ENCODE data around the gene GALNT13. TPM values are rescaled to one million over a fixed set of nuclear protein-coding genes. Genes with fewer than 3 reads are reported as not detected.

The GALNT13 gene
- total RNA-seq, 1 donor from 2014 or later: 2.0 TPM

- no peaks in the 10 kb centered on the region for H3K9me3 Mint-ChIP-seq (ENCODE audit: unreplicated experiment)
- H3K4me1 ChIP-seq (ENCODE audit: insufficient read depth, low read length): no peaks in the 10 kb centered on the region
Observed at GRCh38 chr2:153944800-153945199, 73.1 kb downstream of the GALNT13 start.

GRCh38 chr2:153946036-153946435, 74.3 kb downstream of the GALNT13 start:
- Histone ChIP-seq H3K4me1 (ENCODE audit: insufficient read depth, low read length) (no peaks in the 10 kb centered on the region), H3K9ac (ENCODE audit: low read length) (no peak overlapping the region), H3K4me2 (ENCODE audit: low read length) (no peak overlapping the region), H2AFZ (ENCODE audit: low read depth, low read length) (no peak overlapping the region), H3K79me2 (ENCODE audit: insufficient read depth, low read length) (no peaks in the 10 kb centered on the region), H3K27me3 (ENCODE audit: insufficient read depth, low read length) (no peaks in the 10 kb centered on the region), H3K36me3 (ENCODE audit: insufficient read depth, low read length) (no peaks in the 10 kb centered on the region), H4K20me1 (ENCODE audit: insufficient read depth, low read length) (no peaks in the 10 kb centered on the region), H3K27ac (ENCODE audit: low read depth, low read length) (no peak overlapping the region), H3K9me3 (ENCODE audit: insufficient read depth, low read depth, low read length) (no peaks in the 10 kb centered on the region), H3K4me3 (ENCODE audit: insufficient read depth, low read depth, low read length) (no peak overlapping the region)
- H3K36me3 Mint-ChIP-seq (ENCODE audit: low read depth, unreplicated experiment): no peaks in the 10 kb centered on the region
- H3K9me3 Mint-ChIP-seq (ENCODE audit: unreplicated experiment): no peaks in the 10 kb centered on the region
- DNase-seq (ENCODE audit: low read depth): no peak
- TF ChIP-seq CTCF (IDR thresholded peaks at IDR 0.05; ENCODE audit: insufficient read depth, low read depth, low read length): no peak
- no peak for TF ChIP-seq EZH2 (IDR thresholded peaks at IDR 0.05; ENCODE audit: insufficient read depth, low read length)
- no peak for FAIRE-seq
- H3K4me3 Mint-ChIP-seq (ENCODE audit: unreplicated experiment): no peak overlapping the region
- no peaks in the 10 kb centered on the region for H3K4me1 Mint-ChIP-seq (ENCODE audit: low read depth, unreplicated experiment)
- H3K27me3 Mint-ChIP-seq (ENCODE audit: low read depth, unreplicated experiment): no peaks in the 10 kb centered on the region
- no peak overlapping the region for H3K27ac Mint-ChIP-seq (ENCODE audit: unreplicated experiment)

More at GRCh38 chr2:153944800-153945199, 73.1 kb downstream of the GALNT13 start:
- no peak overlapping the region for H3K9ac ChIP-seq (ENCODE audit: low read length)
- H3K27me3 Mint-ChIP-seq (ENCODE audit: low read depth, unreplicated experiment): no peaks in the 10 kb centered on the region
- H3K9me3 ChIP-seq (ENCODE audit: insufficient read depth, low read depth, low read length): peaks cover 2% of the 10 kb centered on the region
- H3K4me1 Mint-ChIP-seq (ENCODE audit: low read depth, unreplicated experiment): peaks cover 2% of the 10 kb centered on the region
- H3K27me3 ChIP-seq (ENCODE audit: insufficient read depth, low read length): no peaks in the 10 kb centered on the region
- H3K27ac ChIP-seq (ENCODE audit: low read depth, low read length): no peak overlapping the region
- no peak overlapping the region for H3K4me2 ChIP-seq (ENCODE audit: low read length)
- H3K36me3 Mint-ChIP-seq (ENCODE audit: low read depth, unreplicated experiment): no peaks in the 10 kb centered on the region
- no peak overlapping the region for H2AFZ ChIP-seq (ENCODE audit: low read depth, low read length)
- no peak overlapping the region for H3K4me3 ChIP-seq (ENCODE audit: insufficient read depth, low read depth, low read length)
- FAIRE-seq (no peak), DNase-seq (ENCODE audit: low read depth) (no peak)
- H3K36me3 ChIP-seq (ENCODE audit: insufficient read depth, low read length): no peaks in the 10 kb centered on the region
- no peaks in the 10 kb centered on the region for H4K20me1 ChIP-seq (ENCODE audit: insufficient read depth, low read length)
- no peaks in the 10 kb centered on the region for H3K79me2 ChIP-seq (ENCODE audit: insufficient read depth, low read length)
- H3K27ac Mint-ChIP-seq (ENCODE audit: unreplicated experiment): no peak overlapping the region
- TF ChIP-seq EZH2 (IDR thresholded peaks at IDR 0.05; ENCODE audit: insufficient read depth, low read length): no peak
- no peak for TF ChIP-seq CTCF (IDR thresholded peaks at IDR 0.05; ENCODE audit: insufficient read depth, low read depth, low read length)
- no peak overlapping the region for H3K4me3 Mint-ChIP-seq (ENCODE audit: unreplicated experiment)

- Histone ChIP-seq H3K9me3 (ENCODE audit: insufficient read depth, low read depth, low read length) (no peaks in the 10 kb centered on the region), H3K9ac (ENCODE audit: low read length) (no peak overlapping the region), H3K79me2 (ENCODE audit: insufficient read depth, low read length) (no peaks in the 10 kb centered on the region), H4K20me1 (ENCODE audit: insufficient read depth, low read length) (no peaks in the 10 kb centered on the region), H3K27me3 (ENCODE audit: insufficient read depth, low read length) (no peaks in the 10 kb centered on the region), H3K4me1 (ENCODE audit: insufficient read depth, low read length) (no peaks in the 10 kb centered on the region), H3K27ac (ENCODE audit: low read depth, low read length) (no peak overlapping the region), H3K4me3 (ENCODE audit: insufficient read depth, low read depth, low read length) (no peak overlapping the region), H3K4me2 (ENCODE audit: low read length) (no peak overlapping the region), H3K36me3 (ENCODE audit: insufficient read depth, low read length) (no peaks in the 10 kb centered on the region), H2AFZ (ENCODE audit: low read depth, low read length) (no peak overlapping the region)
- H3K36me3 Mint-ChIP-seq (ENCODE audit: low read depth, unreplicated experiment): no peaks in the 10 kb centered on the region
- no peak overlapping the region for H3K27ac Mint-ChIP-seq (ENCODE audit: unreplicated experiment)
- H3K9me3 Mint-ChIP-seq (ENCODE audit: unreplicated experiment): no peaks in the 10 kb centered on the region
- no peak overlapping the region for H3K4me3 Mint-ChIP-seq (ENCODE audit: unreplicated experiment)
- FAIRE-seq: no peak
- peaks cover 2% of the 10 kb centered on the region for H3K4me1 Mint-ChIP-seq (ENCODE audit: low read depth, unreplicated experiment)
- no peak for DNase-seq (ENCODE audit: low read depth)
- no peaks in the 10 kb centered on the region for H3K27me3 Mint-ChIP-seq (ENCODE audit: low read depth, unreplicated experiment)
- TF ChIP-seq CTCF (IDR thresholded peaks at IDR 0.05; ENCODE audit: insufficient read depth, low read depth, low read length): no peak
- no peak for TF ChIP-seq EZH2 (IDR thresholded peaks at IDR 0.05; ENCODE audit: insufficient read depth, low read length)
Observed at GRCh38 chr2:153953761-153954160, 82.0 kb downstream of the GALNT13 start.
